HL-60 (cell line): Measurements from ENCODE around the gene PLEKHG4B.

Experiments used
- CTCF ChIP-seq: IDR thresholded peaks from one replicate; pipeline ENCODE4 v1.5.1; 2011; ENCODE audit warnings: low read length, control low read depth, inconsistent platforms; ENCODE audit not compliant: insufficient read depth
- GABPA ChIP-seq: IDR thresholded peaks from 2 replicates; pipeline ENCODE4 v1.6.1; 2012; ENCODE audit warnings: low read depth
- POLR2AphosphoS5 ChIP-seq: IDR thresholded peaks from 2 replicates; pipeline ENCODE4 v1.6.1; 2012; ENCODE audit warnings: low read depth

DNA sequence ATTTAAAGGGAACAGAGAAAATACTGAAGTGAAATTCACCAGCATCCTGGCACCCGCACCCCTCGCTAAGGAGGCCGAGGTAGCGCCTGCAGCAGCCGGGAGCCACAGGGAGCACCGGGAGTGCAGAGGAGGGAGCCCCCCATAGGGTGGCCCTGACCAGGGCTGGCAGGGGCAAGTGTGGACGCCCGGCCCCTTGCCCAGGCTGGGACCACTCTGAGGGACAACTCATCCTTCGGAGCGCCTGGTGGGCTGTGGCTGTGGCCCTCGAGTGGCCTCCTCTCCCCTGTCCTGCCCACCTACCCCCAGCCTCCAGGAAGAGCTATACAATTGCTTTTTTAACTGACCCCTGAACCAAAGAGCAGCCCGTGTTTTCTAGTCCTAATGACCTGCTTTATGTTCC lies 47.0 kb downstream of the PLEKHG4B start:
- no peak for TF ChIP-seq CTCF
- TF ChIP-seq GABPA, result no peak
- no peak for TF ChIP-seq POLR2AphosphoS5
